GM21381 (cell line): ENCODE measurements around the gene ELFN1.
"Not testable (repeated sequence)": the region's sequence is repeated elsewhere in the genome, so short reads cannot be mapped to it uniquely, and the experiment has no call there.

Experiments used
- ATAC-seq: cut with Tn5 transposase; IDR thresholded peaks from one replicate; pipeline ENCODE4 v1.9.1; 2021; ENCODE audit warnings: mild to moderate bottlenecking, moderate library complexity; ENCODE audit not compliant: unreplicated experiment

Gene ELFN1

GRCh38 chr7:1750541-1751021, 80.5 kb downstream of the ELFN1 start:
- ATAC-seq = no peak

DNA sequence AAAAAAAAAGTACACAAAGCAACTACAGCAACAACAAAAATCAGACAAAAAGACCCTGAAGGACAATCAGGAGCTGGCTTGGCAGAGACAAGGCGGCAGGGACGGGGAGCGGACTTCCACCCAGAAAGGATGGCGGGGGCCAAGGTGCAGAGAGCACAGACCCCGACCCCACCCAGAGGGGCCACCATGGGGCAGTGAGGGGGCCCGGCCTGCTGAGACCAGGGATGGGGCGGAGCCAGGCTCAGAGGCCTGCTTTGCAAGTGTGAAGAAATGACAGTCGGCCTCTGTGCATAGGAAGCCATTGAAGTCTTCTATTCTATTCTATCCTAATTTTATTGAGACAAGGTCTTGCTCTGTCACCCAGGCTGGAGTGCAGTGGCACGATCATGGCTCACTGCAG, 82.0 kb downstream of the ELFN1 start:
- ATAC-seq = no peak

DNA sequence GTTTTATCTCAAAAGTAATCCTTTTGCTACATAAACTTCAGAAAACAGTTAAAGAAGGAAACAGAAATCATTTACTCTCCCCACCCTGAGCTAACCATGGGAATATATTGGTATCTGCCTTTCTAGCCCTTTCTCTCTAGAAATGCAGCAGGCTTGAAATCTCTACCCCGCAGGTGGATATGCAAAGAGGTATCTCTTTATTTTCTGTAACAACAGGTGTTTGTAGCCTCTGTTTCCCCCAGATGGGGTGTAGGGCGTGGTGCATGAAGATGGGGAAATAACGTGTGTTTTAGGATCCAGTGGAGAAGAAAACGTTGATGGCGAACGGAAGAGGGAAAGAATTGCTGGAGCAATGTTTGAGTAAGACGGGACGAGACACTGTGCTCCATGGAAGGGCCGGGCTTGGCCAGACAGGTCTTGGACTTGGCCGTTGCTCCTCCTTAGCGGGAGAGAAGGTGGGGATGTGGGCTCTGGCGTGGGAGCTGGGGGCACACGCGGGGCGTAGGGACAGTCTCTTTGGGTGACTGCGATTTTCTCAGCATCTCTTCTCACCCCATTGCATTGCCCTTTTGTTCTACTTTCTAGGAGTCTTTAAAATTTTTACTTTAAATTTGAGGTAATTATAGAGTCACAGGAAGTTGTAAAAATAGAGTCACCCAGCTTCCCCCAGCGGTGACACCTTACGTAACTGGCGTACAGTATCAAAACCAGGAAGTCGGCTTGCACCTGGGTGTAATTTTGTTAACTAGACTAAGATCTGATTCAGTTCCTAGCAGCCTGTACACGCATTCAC, 82.9 kb downstream of the ELFN1 start:
- ATAC-seq = no peak

- ATAC-seq = no peak
These were observed 83.4 kb downstream of the ELFN1 start for GRCh38 chr7:1753564-1753867.

GRCh38 chr7:1754345-1754908, 84.3 kb downstream of the ELFN1 start:
- no peak for ATAC-seq

- no peak for ATAC-seq
These were observed 85.9 kb downstream of the ELFN1 start for GRCh38 chr7:1755783-1756625.

- ATAC-seq = no peak
These were observed 87.5 kb downstream of the ELFN1 start for GRCh38 chr7:1757601-1758000.

DNA sequence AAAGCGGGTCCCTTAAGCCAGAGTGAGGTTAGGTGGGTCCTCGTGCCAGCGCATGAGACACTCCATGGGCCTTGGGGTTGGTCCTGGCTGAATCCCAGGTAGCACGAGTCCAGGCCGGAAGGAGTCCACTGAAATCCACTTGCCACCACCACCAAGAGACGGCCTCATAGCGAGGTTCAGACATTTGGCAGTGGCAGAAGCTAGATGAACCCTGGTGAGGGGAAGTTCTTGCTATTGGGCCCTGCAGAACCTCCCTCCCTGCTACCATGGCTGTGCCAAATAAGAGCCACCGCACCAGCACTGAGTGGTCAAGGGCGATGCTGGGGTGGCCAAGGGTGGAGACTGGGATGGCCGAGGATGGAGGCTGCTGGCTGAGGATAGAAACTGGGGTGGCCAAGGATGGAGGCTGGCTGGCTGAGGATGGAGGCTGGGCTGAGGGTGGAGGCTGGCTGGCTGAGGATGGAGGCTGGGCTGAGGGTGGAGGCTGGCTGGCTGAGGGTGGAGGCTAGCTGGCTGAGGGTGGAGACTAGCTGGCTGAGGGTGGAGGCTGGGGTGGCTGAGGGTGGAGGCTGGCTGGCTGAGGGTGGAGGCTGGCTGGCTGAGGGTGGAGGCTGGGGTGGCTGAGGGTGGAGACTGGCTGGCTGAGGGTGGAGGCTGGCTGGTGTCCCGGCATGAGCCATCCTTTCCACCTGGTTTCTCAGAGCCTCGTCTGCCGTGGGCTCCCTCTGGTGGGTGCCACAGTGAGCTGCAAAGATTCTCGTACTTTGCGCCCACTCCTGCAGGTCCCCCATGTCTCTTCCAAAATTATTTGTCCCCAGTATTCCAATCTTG, 88.2 kb downstream of the ELFN1 start:
- ATAC-seq = no peak

DNA sequence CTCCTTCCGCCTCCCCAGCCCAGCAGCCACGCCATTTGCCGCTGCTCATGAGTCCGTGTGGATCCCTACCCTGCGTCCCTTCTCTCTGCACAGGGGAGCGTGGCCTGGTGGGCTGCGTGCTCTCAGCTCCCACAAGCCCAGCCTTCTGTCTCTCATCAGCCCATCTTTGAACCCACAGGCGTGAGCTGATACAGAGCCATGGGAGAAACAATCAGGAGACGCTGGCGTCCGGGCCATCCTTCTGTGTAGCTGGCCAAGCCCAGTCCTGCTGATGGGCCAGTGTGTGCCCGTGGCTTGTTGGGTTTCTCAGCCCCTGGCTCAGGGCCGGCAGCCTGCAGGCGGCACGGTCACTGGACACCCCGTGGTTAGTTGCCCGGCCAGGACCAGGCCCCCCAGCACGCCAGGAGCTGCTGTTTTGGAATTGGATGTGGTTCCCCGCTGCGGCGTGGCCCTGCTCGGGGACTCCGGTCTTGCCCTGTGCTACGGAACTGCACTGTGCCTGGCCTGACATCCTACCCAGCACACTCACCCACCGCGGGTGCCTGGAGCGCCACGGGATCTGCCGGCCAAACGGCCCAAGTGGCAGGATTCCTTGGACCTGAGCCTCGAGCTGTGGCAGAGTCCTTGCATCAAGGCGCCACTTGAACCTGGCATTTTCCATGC, 88.9 kb downstream of the ELFN1 start:
- ATAC-seq = no peak

DNA sequence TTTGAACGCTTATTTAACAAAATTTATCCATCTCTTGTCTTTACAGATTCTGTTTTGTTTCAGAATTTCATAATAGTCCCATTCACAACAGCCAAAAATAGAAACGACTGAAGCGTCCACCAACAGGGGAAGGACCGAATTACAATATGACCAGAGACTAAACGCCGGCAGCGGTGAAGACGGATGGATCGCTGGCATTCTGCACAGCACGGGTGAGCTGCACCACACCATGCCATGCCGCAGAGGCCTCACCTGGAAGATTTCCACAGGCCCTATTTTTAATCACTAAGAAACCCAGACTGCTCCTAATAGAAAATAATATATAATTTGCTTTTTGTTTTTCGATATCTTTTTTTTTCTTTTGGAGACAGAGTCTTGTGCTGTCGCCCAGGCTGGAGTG, 91.0 kb downstream of the ELFN1 start:
- ATAC-seq = no peak

- ATAC-seq = no peak
These were observed 91.7 kb downstream of the ELFN1 start for GRCh38 chr7:1761774-1762173.

- no peak for ATAC-seq
These were observed 92.3 kb downstream of the ELFN1 start for GRCh38 chr7:1762238-1762945.

DNA sequence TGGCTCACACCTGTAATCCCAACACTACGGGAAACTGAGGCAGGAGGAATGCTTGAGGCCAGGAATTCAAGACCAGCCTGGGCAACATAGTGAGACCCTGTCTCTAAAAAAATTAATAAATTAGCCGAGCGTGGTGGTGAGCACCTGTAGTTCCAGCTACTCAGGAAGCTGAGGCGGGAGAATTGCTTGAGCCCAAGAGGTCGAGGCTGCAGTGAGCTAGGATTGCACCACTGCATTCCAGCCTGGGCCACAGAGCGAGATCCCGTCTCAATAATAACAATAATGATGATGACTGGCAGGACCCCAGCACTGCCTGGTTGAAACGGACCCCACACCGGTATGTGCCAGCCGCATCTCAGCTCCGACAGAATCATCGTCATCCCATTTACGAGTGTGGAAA, 93.0 kb downstream of the ELFN1 start:
- no peak for ATAC-seq

DNA sequence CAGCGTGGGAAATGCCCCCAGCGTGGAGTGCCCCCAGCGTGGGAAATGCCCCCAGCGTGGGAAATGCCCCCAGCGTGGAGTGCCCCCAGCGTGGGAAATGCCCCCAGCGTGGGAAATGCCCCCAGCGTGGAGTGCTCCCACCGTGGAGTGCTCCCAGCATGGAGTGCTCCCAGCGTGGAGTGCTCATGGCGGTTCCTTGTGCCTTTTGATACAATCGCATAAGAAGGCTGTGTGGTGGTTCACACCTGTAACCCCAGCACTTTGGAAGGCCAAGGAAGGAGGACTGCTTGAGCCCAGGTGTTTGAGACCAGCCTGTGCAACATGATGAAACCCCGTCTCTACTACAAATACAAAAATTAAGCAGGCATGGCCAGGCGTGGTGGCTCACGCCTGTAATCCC, 93.8 kb downstream of the ELFN1 start:
- not testable (repeated sequence) for ATAC-seq

DNA sequence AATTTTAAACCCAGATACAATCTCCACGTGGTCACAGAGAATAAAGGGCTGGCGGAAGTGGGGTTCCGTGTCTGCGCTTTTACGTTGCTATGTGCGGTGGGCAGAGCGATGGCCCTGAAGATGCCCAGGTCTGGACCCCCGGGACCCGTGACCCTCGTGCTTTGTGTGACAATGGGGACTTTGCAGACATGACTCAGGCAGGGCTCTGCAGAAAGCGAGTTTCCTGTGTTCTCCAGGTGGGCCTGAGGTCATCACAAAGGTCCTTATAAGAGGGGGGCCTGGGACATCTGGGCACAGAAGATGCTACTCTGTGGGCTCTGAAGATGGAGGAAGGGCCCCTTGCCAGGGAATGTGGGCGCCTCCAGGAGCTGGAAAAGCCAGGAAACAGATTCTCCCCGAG, 95.3 kb downstream of the ELFN1 start:
- no peak for ATAC-seq

- no peak for ATAC-seq
These were observed 97.4 kb downstream of the ELFN1 start for GRCh38 chr7:1767524-1767923.

DNA sequence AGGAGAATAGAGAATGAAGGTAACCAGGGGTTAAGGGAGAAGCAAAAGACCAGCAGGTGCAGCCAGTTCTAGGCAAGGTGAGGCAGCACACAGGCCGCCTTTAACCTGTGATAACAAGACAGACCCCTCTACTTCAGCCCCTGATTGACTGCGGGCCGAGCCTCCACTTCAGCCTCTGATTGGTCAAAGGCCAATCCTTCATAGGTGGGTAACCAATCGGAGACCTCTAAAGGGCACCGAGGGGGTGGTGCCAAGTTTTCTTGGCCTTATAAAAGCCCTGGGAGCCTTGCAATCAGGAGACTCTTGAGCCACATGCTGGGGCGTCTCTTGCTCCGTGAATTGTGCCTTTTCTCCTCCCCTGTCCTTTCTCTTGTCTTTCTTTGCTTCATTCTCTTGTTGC, 98.8 kb downstream of the ELFN1 start:
- ATAC-seq = no peak

GRCh38 chr7:1769286-1770200, 99.5 kb downstream of the ELFN1 start:
- ATAC-seq = no peak

DNA sequence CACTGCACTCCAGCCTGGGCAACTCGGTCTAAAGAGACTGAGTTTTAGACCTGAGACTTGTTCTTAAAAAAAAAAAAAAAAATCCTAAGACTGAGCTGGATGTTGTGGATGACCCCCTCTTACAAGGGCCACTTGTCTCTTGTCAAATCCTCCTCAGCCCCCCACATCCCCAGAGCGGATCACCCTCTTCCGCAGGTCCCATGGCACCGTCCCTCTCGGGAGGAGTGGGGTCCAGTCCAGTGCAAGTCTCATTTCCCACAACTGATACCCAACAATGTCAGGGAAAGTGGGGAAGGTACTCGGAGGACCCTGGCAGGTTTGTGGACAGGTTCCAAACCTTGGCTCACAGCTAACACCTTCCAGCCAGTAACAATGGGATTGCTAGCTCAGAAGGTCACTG, 100.3 kb downstream of the ELFN1 start:
- no peak for ATAC-seq
